ENCODE data around the gene NUP210L.

The NUP210L gene

GRCh38 chr1:154179946-154180687, 25.2 kb upstream of the NUP210L start:
- Mint-ChIP-seq H3K27me3 (ENCODE audit: low read depth) (no peaks in the 10 kb centered on the region), H3K4me3 (peak overlapping the region; percentile 100), H3K36me3 (ENCODE audit: low read depth) (peaks cover 67% of the 10 kb centered on the region), H3K9me3 (no peaks in the 10 kb centered on the region), H3K27ac (peak overlapping the region; percentile 89), H3K4me1 (ENCODE audit: low read depth) (peaks cover 53% of the 10 kb centered on the region)
- no peak for DNase-seq (ENCODE audit: low spot score)

GRCh38 chr1:154178911-154179811, 24.3 kb upstream of the NUP210L start:
- Mint-ChIP-seq H3K4me1 (ENCODE audit: low read depth) (peaks cover 53% of the 10 kb centered on the region), H3K36me3 (ENCODE audit: low read depth) (peaks cover 74% of the 10 kb centered on the region), H3K27ac (peak overlapping the region; percentile 53), H3K4me3 (peak overlapping the region; percentile 100), H3K27me3 (ENCODE audit: low read depth) (no peaks in the 10 kb centered on the region), H3K9me3 (no peaks in the 10 kb centered on the region)
- DNase-seq (ENCODE audit: low spot score), result no peak

- Mint-ChIP-seq H3K4me1 (ENCODE audit: low read depth) (peaks cover 51% of the 10 kb centered on the region), H3K36me3 (ENCODE audit: low read depth) (peaks cover 76% of the 10 kb centered on the region), H3K9me3 (no peaks in the 10 kb centered on the region), H3K4me3 (peak overlapping the region; percentile 50), H3K27ac (peak overlapping the region; percentile 46), H3K27me3 (ENCODE audit: low read depth) (no peaks in the 10 kb centered on the region)
- DNase-seq (ENCODE audit: low spot score), result no peak
Measured at GRCh38 chr1:154178013-154178412, 23.1 kb upstream of the NUP210L start.

- Mint-ChIP-seq H3K27ac (no peak overlapping the region), H3K4me1 (ENCODE audit: low read depth) (peaks cover 54% of the 10 kb centered on the region), H3K36me3 (ENCODE audit: low read depth) (peaks cover 77% of the 10 kb centered on the region), H3K9me3 (no peaks in the 10 kb centered on the region), H3K4me3 (peak overlapping the region; percentile 30), H3K27me3 (ENCODE audit: low read depth) (no peaks in the 10 kb centered on the region)
- DNase-seq (ENCODE audit: low spot score), result no peak
Measured at GRCh38 chr1:154176337-154176736, 21.5 kb upstream of the NUP210L start.

GRCh38 chr1:154174654-154175053, 19.8 kb upstream of the NUP210L start:
- Mint-ChIP-seq H3K27me3 (ENCODE audit: low read depth) (no peaks in the 10 kb centered on the region), H3K4me3 (no peak overlapping the region), H3K9me3 (no peaks in the 10 kb centered on the region), H3K27ac (no peak overlapping the region), H3K4me1 (ENCODE audit: low read depth) (peaks cover 51% of the 10 kb centered on the region), H3K36me3 (ENCODE audit: low read depth) (peaks cover 78% of the 10 kb centered on the region)
- DNase-seq (ENCODE audit: low spot score), result no peak

- Mint-ChIP-seq H3K27me3 (ENCODE audit: low read depth) (no peaks in the 10 kb centered on the region), H3K36me3 (ENCODE audit: low read depth) (peaks cover 77% of the 10 kb centered on the region), H3K4me3 (no peak overlapping the region), H3K27ac (peak overlapping the region; percentile 43), H3K4me1 (ENCODE audit: low read depth) (peaks cover 30% of the 10 kb centered on the region), H3K9me3 (no peaks in the 10 kb centered on the region)
- no peak for DNase-seq (ENCODE audit: low spot score)
Measured at GRCh38 chr1:154171880-154172279, 17.0 kb upstream of the NUP210L start.

GRCh38 chr1:154171223-154171583, 16.3 kb upstream of the NUP210L start:
- peaks cover 75% of the 10 kb centered on the region for H3K36me3 Mint-ChIP-seq (ENCODE audit: low read depth)
- DNase-seq (ENCODE audit: low spot score), result no peak
- H3K27me3 Mint-ChIP-seq (ENCODE audit: low read depth), result no peaks in the 10 kb centered on the region
- H3K4me3 Mint-ChIP-seq, result no peak overlapping the region
- H3K4me1 Mint-ChIP-seq (ENCODE audit: low read depth), result peaks cover 26% of the 10 kb centered on the region
- H3K9me3 Mint-ChIP-seq, result no peaks in the 10 kb centered on the region
- H3K27ac Mint-ChIP-seq, result peak overlapping the region; percentile 20

GRCh38 chr1:154170547-154171222, 15.8 kb upstream of the NUP210L start:
- Mint-ChIP-seq H3K27me3 (ENCODE audit: low read depth) (no peaks in the 10 kb centered on the region), H3K4me1 (ENCODE audit: low read depth) (peaks cover 25% of the 10 kb centered on the region), H3K9me3 (no peaks in the 10 kb centered on the region), H3K4me3 (no peak overlapping the region), H3K36me3 (ENCODE audit: low read depth) (peaks cover 76% of the 10 kb centered on the region), H3K27ac (peak overlapping the region; percentile 20)
- peak; percentile 76 for DNase-seq (ENCODE audit: low spot score)

- Mint-ChIP-seq H3K27me3 (ENCODE audit: low read depth) (no peaks in the 10 kb centered on the region), H3K36me3 (ENCODE audit: low read depth) (peaks cover 82% of the 10 kb centered on the region), H3K4me1 (ENCODE audit: low read depth) (peaks cover 36% of the 10 kb centered on the region), H3K4me3 (no peak overlapping the region), H3K27ac (peak overlapping the region; percentile 62), H3K9me3 (no peaks in the 10 kb centered on the region)
- no peak for DNase-seq (ENCODE audit: low spot score)
Measured at GRCh38 chr1:154167461-154167860, 12.6 kb upstream of the NUP210L start.

GRCh38 chr1:154166207-154166606, 11.3 kb upstream of the NUP210L start:
- Mint-ChIP-seq H3K27me3 (ENCODE audit: low read depth) (no peaks in the 10 kb centered on the region), H3K4me3 (no peak overlapping the region), H3K9me3 (no peaks in the 10 kb centered on the region), H3K27ac (no peak overlapping the region), H3K4me1 (ENCODE audit: low read depth) (peaks cover 29% of the 10 kb centered on the region), H3K36me3 (ENCODE audit: low read depth) (peaks cover 82% of the 10 kb centered on the region)
- no peak for DNase-seq (ENCODE audit: low spot score)

- H3K4me3 Mint-ChIP-seq, result peak overlapping the region; percentile 81
- no peaks in the 10 kb centered on the region for H3K27me3 Mint-ChIP-seq (ENCODE audit: low read depth)
Measured at GRCh38 chr1:154159554-154159953, 4.7 kb upstream of the NUP210L start.

GRCh38 chr1:154158307-154159125, 3.6 kb upstream of the NUP210L start:
- Mint-ChIP-seq H3K27me3 (ENCODE audit: low read depth) (no peaks in the 10 kb centered on the region), H3K27ac (peak overlapping the region; percentile 94), H3K36me3 (ENCODE audit: low read depth) (peaks cover 93% of the 10 kb centered on the region), H3K9me3 (peaks cover 9% of the 10 kb centered on the region), H3K4me1 (ENCODE audit: low read depth) (peaks cover 58% of the 10 kb centered on the region), H3K4me3 (peak overlapping the region; percentile 81)
- no peak for DNase-seq (ENCODE audit: low spot score)

More at GRCh38 chr1:154159554-154159953, 4.7 kb upstream of the NUP210L start:
- Mint-ChIP-seq H3K36me3 (ENCODE audit: low read depth) (peaks cover 92% of the 10 kb centered on the region), H3K9me3 (peaks cover 9% of the 10 kb centered on the region), H3K4me1 (ENCODE audit: low read depth) (peaks cover 57% of the 10 kb centered on the region), H3K27ac (peak overlapping the region; percentile 55)
- DNase-seq (ENCODE audit: low spot score), result no peak

Measured in T-helper 2 cell treated with Interferon-gamma antibody and Interleukin-4, amounts not matched to agents 5 μg/mL and 100 μg/mL, for 36 hours (primary cell).